Activated T-cell treated with anti-CD3 and anti-CD28 coated beads, Interleukin-2, amount 50 U/mL, for 1 hour (primary cell): ENCODE data around the gene MUC5AC.
"Not testable (repeated sequence)": the region's sequence is repeated elsewhere in the genome, so short reads cannot be mapped to it uniquely, and the experiment has no call there.

Experiments used
- DNase-seq: peaks from one replicate; pipeline ENCODE4 v3.0.0-alpha.2; 2020

MUC5AC gene

GRCh38 chr11:1209371-1210057, 51.8 kb downstream of the MUC5AC start:
- DNase-seq = no peak

DNA sequence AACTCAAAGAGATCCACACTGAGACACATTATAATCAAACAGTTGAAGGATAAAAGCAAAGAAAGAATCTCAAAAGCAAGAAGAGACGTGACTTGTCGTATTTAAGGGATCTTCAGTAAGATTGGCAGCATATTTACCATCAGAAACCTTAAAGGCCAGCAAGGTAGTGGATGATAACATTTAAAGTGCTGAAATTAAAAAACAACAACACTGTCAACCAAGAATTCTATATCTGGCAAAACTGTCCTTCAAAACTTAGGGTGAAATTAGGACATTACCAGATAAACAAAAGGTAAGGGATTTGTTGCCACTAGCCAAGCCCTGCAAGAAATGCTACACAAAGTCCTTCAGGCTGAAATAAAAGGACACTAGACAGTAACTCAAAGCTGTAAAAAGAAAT, 54.1 kb downstream of the MUC5AC start:
- no peak for DNase-seq

GRCh38 chr11:1215826-1216225, 58.1 kb downstream of the MUC5AC start:
- DNase-seq = not testable (repeated sequence)

- DNase-seq = no peak
Measured at GRCh38 chr11:1217151-1217550, 59.4 kb downstream of the MUC5AC start.

GRCh38 chr11:1218256-1218787, 60.6 kb downstream of the MUC5AC start:
- no peak for DNase-seq

GRCh38 chr11:1218788-1219445, 61.2 kb downstream of the MUC5AC start:
- DNase-seq = no peak

GRCh38 chr11:1219446-1219833, 61.7 kb downstream of the MUC5AC start:
- no peak for DNase-seq

- DNase-seq = no peak
Measured at GRCh38 chr11:1219834-1220815, 62.4 kb downstream of the MUC5AC start.

DNA sequence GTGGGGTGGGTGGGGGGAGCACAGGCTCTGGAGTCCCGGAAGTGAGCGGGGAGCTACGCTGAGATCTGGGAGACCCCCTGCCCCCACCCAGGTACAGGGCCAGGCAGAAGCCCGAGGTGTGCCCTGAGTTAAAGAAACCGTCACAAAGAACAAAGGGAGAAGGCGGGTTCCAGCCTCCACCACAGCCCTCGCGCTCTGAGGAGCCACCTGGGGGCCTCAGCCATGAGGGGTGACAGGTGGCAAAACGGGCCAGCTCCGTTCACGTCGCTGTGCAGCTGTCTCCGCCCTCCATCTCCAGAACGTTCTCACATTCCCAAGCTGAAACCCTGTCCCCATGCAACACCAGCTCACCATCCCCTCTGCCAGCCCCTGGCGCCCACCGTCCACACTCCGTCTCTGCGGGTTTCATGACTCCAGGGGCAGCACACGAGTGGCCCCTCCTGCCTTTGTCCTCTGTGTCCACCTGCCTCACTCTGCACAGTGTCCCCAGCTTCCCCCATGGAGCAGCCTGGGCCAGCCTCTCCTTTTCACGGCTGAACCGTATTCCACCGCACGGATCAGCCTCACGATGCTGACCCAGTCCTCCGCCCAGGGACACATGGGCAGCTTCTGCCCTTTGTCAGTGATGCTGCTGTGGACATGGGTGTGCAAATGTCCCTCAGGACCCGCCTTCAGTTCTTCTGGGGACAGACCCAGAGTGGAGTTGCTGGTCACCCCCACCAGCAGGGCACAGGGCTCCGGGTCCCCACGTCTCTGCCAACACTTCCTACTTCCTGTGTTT, 63.4 kb downstream of the MUC5AC start:
- DNase-seq = no peak

- no peak for DNase-seq
Measured at GRCh38 chr11:1221848-1222311, 64.1 kb downstream of the MUC5AC start.

DNA sequence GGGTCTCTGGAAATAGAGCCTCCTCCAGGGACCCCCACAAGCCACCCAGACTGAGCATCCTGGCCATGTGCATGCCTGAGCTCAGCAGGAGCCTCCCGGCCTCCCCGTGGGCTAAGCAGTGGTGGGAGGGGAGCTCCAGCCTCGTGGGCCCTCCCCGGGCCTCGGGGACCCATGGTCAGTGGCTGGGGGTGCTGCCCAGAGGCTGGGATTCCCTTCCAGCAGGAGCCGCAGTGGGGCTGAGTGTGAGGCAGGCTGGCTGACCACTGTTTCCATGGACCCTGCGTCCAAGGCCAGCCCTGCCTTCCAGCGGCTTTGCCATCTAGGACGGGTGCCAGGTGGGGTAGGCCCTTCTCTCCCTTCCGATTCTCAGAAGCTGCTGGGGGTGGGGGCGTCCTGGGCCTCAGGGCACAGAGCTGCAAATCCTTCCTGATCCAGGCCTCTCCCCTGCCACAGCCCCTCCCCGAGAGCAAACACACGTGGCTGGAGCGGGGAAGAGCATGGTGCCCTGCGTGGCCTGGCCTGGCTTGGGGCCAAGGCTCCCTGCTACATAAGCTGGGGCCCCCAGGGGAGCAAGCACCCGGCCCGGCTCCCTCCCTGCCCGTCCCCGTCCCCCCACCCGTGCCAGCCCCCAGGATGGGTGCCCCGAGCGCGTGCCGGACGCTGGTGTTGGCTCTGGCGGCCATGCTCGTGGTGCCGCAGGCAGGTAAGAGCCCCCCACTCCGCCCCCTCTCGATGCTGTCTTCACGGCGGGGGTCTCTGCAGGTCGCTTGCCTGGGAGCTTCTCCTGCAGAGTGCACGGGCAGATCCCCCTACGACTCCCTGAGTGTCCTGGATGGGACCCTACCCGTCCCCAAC, 65.0 kb downstream of the MUC5AC start, which contains the start of gene MUC5B:
TSS of gene MUC5B (plus strand) at position 576 of the 855 bp plus-strand sequence. CDS start at position 634, 58 bp downstream.
- no peak for DNase-seq

GRCh38 chr11:1223346-1224110, 65.8 kb downstream of the MUC5AC start:
- no peak for DNase-seq

DNA sequence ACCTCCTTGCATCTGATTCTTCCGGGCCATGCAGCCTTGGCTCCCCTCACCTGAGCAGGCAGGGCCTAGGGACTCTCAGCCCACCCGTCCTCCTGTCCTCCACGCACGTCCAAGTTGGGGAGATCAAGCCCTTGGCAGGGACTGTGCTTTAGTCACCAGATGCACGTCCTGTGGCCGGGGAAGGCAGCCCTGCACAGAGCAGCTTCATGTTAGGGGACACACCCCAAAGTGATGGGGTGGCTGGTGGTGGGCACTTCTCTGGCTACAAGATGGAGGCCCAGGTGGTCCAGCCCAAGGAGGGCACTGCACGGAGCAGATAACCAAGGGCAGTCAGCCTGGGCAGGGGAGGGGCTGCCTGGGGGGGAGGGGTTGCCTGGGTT, 66.3 kb downstream of the MUC5AC start:
- no peak for DNase-seq

DNA sequence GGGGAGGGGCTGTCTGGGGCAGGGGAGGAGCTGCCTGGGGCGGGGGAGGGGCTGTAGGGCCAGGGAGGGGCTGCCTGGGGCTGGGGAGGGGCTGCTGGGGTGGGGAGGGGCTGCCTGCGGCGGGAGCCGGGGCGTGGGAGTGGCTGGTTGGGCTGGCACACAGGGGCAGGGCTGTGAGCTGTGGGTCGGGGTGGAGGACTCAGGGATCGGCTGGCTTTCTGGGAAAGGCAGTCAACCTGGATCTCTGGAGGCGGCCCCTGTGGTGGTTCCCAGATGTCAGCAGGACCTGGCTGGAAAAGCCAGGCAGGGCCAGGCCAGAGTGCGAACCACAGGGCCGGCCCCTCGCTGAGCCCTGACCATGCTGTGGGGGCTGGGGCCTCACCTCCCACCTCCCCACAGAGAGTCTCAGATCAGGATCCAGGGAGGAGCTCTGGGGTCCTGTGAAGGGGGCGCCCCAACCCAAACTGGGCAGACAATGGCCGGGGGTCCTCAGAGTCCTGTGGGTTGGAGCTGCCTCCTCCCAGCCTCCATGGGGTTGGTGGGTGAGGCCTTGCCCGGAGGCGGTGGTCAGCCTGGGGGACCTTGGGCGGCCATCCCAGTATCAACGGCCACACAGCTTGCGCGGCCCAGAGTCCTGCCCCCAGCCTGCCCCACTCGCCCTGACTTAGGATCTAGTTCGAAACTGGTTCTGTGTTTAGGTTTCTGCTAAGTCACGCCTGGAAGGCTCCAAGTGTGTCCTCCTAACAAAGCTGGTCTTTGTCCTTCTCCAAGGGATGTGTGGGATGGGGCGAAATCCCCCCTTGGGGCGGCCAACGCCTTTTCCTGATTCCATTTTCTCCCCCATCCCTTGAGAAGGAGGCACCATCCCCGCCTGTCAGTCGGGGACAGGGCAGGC, 67.0 kb downstream of the MUC5AC start:
- no peak for DNase-seq

GRCh38 chr11:1225386-1226225, 67.9 kb downstream of the MUC5AC start:
- DNase-seq = no peak

DNA sequence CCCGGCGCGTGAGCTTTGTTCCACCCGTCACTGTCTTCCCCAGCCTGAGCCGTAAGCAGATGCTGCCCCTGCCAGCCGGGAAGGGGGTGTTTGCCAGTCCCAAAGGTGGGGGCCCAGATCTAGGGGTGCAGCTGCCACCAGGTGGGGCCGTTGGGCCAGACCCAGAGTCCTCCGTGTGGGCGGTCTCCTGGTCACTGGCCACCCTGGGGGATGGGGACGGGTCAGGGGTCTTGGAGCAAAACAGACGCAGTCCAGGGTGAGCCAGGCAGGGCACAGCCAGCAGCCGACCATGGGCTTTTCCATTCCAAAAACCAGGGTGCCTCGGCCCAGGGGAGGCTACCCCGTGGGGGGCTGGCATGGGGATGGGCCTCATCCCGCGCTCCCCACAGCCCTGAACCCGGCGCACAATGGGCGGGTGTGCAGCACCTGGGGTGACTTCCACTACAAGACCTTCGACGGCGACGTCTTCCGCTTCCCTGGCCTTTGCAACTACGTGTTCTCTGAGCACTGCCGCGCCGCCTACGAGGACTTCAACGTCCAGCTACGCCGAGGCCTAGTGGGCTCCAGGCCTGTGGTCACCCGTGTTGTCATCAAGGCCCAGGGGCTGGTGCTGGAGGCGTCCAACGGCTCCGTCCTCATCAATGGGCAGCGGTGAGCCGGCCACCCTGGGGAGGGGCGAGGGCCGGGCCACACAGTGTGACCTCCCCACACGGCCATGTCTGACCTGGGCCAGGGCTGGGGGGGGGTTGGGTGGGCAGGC, 68.7 kb downstream of the MUC5AC start:
- DNase-seq = no peak

DNA sequence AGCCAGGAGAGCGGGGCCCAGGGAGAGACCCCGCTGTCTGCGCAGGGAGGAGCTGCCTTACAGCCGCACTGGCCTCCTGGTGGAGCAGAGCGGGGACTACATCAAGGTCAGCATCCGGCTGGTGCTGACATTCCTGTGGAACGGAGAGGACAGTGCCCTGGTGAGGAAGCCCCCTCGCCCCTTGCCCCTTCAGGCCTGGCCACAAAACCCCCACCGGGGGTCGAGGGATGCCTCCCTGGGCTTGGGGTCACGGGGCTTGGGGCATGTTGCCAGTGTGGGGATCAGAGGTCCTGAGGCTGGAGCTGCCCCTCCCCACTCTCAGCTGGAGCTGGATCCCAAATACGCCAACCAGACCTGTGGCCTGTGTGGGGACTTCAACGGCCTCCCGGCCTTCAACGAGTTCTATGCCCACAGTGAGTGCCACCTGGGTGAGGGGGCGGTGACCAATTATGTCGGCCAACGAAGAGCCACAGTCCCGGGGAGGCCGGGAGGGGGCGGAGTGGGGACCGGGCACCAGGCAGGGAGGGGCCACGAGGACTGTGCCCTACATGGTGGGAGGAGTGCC, 69.3 kb downstream of the MUC5AC start:
- DNase-seq = no peak
